Adipose tissue (tissue), 3 donors: ENCODE data around the gene OST4. TPM values are rescaled to one million over a fixed set of nuclear protein-coding genes. Genes with fewer than 3 reads are reported as not detected.

Experiments
- H3K27ac ChIP-seq: one replicate; pipeline ENCODE4 v1.5.1; 2013; ENCODE audit warnings: low read depth, low read length
- WGBS, 3 donors: extraction: QIAGEN DNeasy Blood & Tissue Kit; methylation state at CpG; one replicate each; pipeline ENCODE4 v1.1.7; 2013; 5-methylcytosine and 5-hydroxymethylcytosine counted together
- polyA plus RNA-seq, 3 donors: library from polyadenylated mRNA; stranded (reverse); fragments of 200-250 nt; gene quantifications; one replicate each; pipeline ENCODE4 v1.2.3, GENCODE V29; 2013
- donor health status: healthy with polysubstance abuse.
- donor health status: Bipolar disorder and iron deficiency.
- donor health status: healthy.

OST4 gene
- polyA plus RNA-seq, 3 donors = 219 to 750 (median 448) TPM

- 93 to 96% (median 93%) methylated on average over 5 of the region's 5 CpGs for WGBS, 3 donors
- H3K27ac ChIP-seq = no peak overlapping the region
Observed at GRCh38 chr2:27067385-27067784, 4.1 kb downstream of the OST4 start.

GRCh38 chr2:27065128-27065527 is 6.3 kb downstream of the OST4 start:
- H3K27ac ChIP-seq = no peak overlapping the region
- 84 to 87% (median 85%) methylated on average over 3 of the region's 3 CpGs for WGBS, 3 donors

- WGBS, 3 donors = 80 to 91% (median 90%) methylated on average over 3 of the region's 3 CpGs
- no peak overlapping the region for H3K27ac ChIP-seq
Observed at GRCh38 chr2:27060323-27060722, 11.1 kb downstream of the OST4 start.

GRCh38 chr2:27059141-27059820 is 12.2 kb downstream of the OST4 start:
- WGBS, 3 donors = 37 to 81% (median 72%) methylated on average over 15 of the region's 15 CpGs
- H3K27ac ChIP-seq = no peak overlapping the region

- H3K27ac ChIP-seq = no peak overlapping the region
- WGBS, 3 donors = 94 to 95% (median 94%) methylated on average over 10 of the region's 10 CpGs
Observed at GRCh38 chr2:27058210-27058609, 13.2 kb downstream of the OST4 start.

- H3K27ac ChIP-seq = no peak overlapping the region
- WGBS, 3 donors = 91 to 95% (median 95%) methylated on average over 6 of the region's 6 CpGs
Observed at GRCh38 chr2:27057184-27057583, 14.3 kb downstream of the OST4 start.

GRCh38 chr2:27054721-27055120 is 16.7 kb downstream of the OST4 start:
- WGBS, 3 donors = 95% methylated on average over 11 of the region's 11 CpGs
- no peak overlapping the region for H3K27ac ChIP-seq

GRCh38 chr2:27053776-27054175 is 17.7 kb downstream of the OST4 start:
- 84 to 94% (median 91%) methylated on average over 8 of the region's 8 CpGs for WGBS, 3 donors
- H3K27ac ChIP-seq = no peak overlapping the region

GRCh38 chr2:27053321-27053720 is 18.1 kb downstream of the OST4 start:
- 87 to 91% (median 88%) methylated on average over 11 of the region's 11 CpGs for WGBS, 3 donors
- H3K27ac ChIP-seq = no peak overlapping the region

- WGBS, 3 donors = 3 to 6% (median 6%) methylated on average over 17 to 24 of the region's 24 CpGs
- no peak overlapping the region for H3K27ac ChIP-seq
Observed at GRCh38 chr2:27051902-27052645, 19.4 kb downstream of the OST4 start.

- peak within 1 kb of the TSS; percentile 34 for H3K27ac ChIP-seq
- WGBS, 3 donors = 0% methylated on average over 63 to 67 of the region's 67 CpGs
Observed at GRCh38 chr2:27050996-27051901, 20.2 kb downstream of the OST4 start, which contains the start of gene AGBL5. TSS of gene AGBL5 (plus strand) at chr2:27051668. CDS start at chr2:27052959, 1,291 bp downstream.

- WGBS, 3 donors = 0% methylated on average over 48 of the region's 48 CpGs
Observed at GRCh38 chr2:27050281-27050995, 21.0 kb downstream of the OST4 start.

GRCh38 chr2:27049422-27050280 is 21.8 kb downstream of the OST4 start:
- 9 to 16% (median 9%) methylated on average over 40 to 52 of the region's 52 CpGs for WGBS, 3 donors

More at GRCh38 chr2:27050281-27050995, 21.0 kb downstream of the OST4 start:
- no peak overlapping the region for H3K27ac ChIP-seq

GRCh38 chr2:27042985-27043634 is 28.3 kb downstream of the OST4 start:
- WGBS, 3 donors = 87 to 92% (median 91%) methylated on average over 7 of the region's 7 CpGs

More at GRCh38 chr2:27049422-27050280, 21.8 kb downstream of the OST4 start:
- H3K27ac ChIP-seq = no peak overlapping the region

GRCh38 chr2:27042159-27042661 is 29.2 kb downstream of the OST4 start:
- WGBS, 3 donors = 68 to 77% (median 76%) methylated on average over 10 of the region's 10 CpGs
- H3K27ac ChIP-seq = no peak overlapping the region

More at GRCh38 chr2:27042985-27043634, 28.3 kb downstream of the OST4 start:
- no peak overlapping the region for H3K27ac ChIP-seq

GRCh38 chr2:27041752-27042151 is 29.7 kb downstream of the OST4 start:
- 60 to 67% (median 66%) methylated on average over 5 of the region's 5 CpGs for WGBS, 3 donors
- H3K27ac ChIP-seq = no peak overlapping the region

GRCh38 chr2:27040282-27040681 is 31.2 kb downstream of the OST4 start:
- H3K27ac ChIP-seq = no peak overlapping the region
- WGBS, 3 donors = 86 to 92% (median 92%) methylated on average over 8 of the region's 8 CpGs
